ENCODE results near the gene CPN2.

The CPN2 gene

GRCh38 chr3:194328053-194328657 is 23.0 kb downstream of the CPN2 start:
- DNase-seq = peak in 2 of 5 donors; percentile 34 to 38

- DNase-seq = peak in 1 of 5 donors; percentile 17
Observed at GRCh38 chr3:194327218-194328052, 23.7 kb downstream of the CPN2 start.

GRCh38 chr3:194326968-194327217 is 24.2 kb downstream of the CPN2 start:
- peak in 1 of 5 donors; percentile 17 for DNase-seq

GRCh38 chr3:194326192-194326967 is 24.7 kb downstream of the CPN2 start:
- DNase-seq = no peak

- no peak for DNase-seq
Observed at GRCh38 chr3:194325424-194326153, 25.5 kb downstream of the CPN2 start.

- DNase-seq = no peak
Observed at GRCh38 chr3:194324823-194325327, 26.3 kb downstream of the CPN2 start.

- DNase-seq = peak in 2 of 5 donors; percentile 28 to 85
Observed at GRCh38 chr3:194323785-194324735, 27.1 kb downstream of the CPN2 start.

- DNase-seq = no peak
Observed at GRCh38 chr3:194322678-194323211, 28.4 kb downstream of the CPN2 start.

- no peak for DNase-seq
Observed at GRCh38 chr3:194321693-194322640, 29.2 kb downstream of the CPN2 start.

- no peak for DNase-seq
Observed at GRCh38 chr3:194320744-194321243, 30.3 kb downstream of the CPN2 start.

- no peak for DNase-seq
Observed at GRCh38 chr3:194320100-194320499, 31.0 kb downstream of the CPN2 start.

- no peak for DNase-seq
Observed at GRCh38 chr3:194318511-194319161, 32.5 kb downstream of the CPN2 start.

- no peak for DNase-seq
Observed at GRCh38 chr3:194316918-194317317, 34.2 kb downstream of the CPN2 start.

- DNase-seq = no peak
Observed at GRCh38 chr3:194315965-194316361, 35.2 kb downstream of the CPN2 start.

GRCh38 chr3:194315088-194315964 is 35.8 kb downstream of the CPN2 start:
- DNase-seq = peak; percentile 54 to 89 (median 72)

GRCh38 chr3:194314388-194315068 is 36.6 kb downstream of the CPN2 start:
- no peak for DNase-seq

GRCh38 chr3:194313560-194314387 is 37.4 kb downstream of the CPN2 start:
- no peak for DNase-seq

Measured in T-helper 1 cell (primary cell).